IMR-90 (cell line): ENCODE measurements around the gene TIAM2. TPM values are rescaled to one million over a fixed set of nuclear protein-coding genes. Genes with fewer than 3 reads are reported as not detected.

Experiments
- ATAC-seq: fragments of 200-7000 bp; cut with Tn5 transposase; 2 replicates; pipeline ENCODE4 v1.9.1; 2020; ENCODE audit warnings: low read depth, mild to moderate bottlenecking, moderate library complexity
- BruUV-seq: library from RNA; stranded (reverse); fragments of 400-500 nt; replicated peaks from 2 replicates; lab custom pipeline; 2021; lab: Mats Ljungman, UMichigan
- CTCF ChIA-PET: fragments of 300-600 bp; formaldehyde crosslinking; extraction: SDS; loops from one replicate; lab custom pipeline; 2021; ENCODE audit warnings: antibody characterized with exemption; lab: Yijun Ruan, JAX
- POLR2A ChIA-PET: fragments of 300-600 bp; sonication (Branson Sonifier 250); formaldehyde crosslinking; loops from one replicate; lab custom pipeline; 2022; ENCODE audit warnings: antibody characterized with exemption; ENCODE audit not compliant: unreplicated experiment; lab: Charles Lee
- DNase-seq: peaks from one replicate; pipeline ENCODE4 v3.0.0; 2013
- H2AFZ ChIP-seq: replicated peaks from 2 replicates; pipeline ENCODE3; 2013; ENCODE audit warnings: low read length, mild to moderate bottlenecking; ENCODE audit not compliant: poor library complexity
- H2AK5ac ChIP-seq: 2 replicates; pipeline ENCODE4 v1.6.1; 2013; ENCODE audit warnings: low read depth, low read length, inconsistent platforms
- H2AK9ac ChIP-seq: replicated peaks from 2 replicates; pipeline ENCODE3; 2013; ENCODE audit warnings: mild to moderate bottlenecking, low read depth, low read length, moderate library complexity; ENCODE audit not compliant: poor library complexity
- H2BK120ac ChIP-seq: 2 replicates; pipeline ENCODE4 v1.6.1; 2013; ENCODE audit warnings: low read depth, low read length, inconsistent platforms
- H2BK15ac ChIP-seq: 3 replicates; pipeline ENCODE4 v1.6.1; 2013; ENCODE audit warnings: low read depth, low read length, inconsistent platforms
- H2BK20ac ChIP-seq: 2 replicates; pipeline ENCODE4 v1.6.1; 2013; ENCODE audit warnings: low read depth, mild to moderate bottlenecking, inconsistent platforms, low read length, moderate library complexity
- H2BK5ac ChIP-seq: 2 replicates; pipeline ENCODE4 v1.6.1; 2013; ENCODE audit warnings: mild to moderate bottlenecking, low read depth, low read length, inconsistent platforms; ENCODE audit not compliant: poor library complexity, severe bottlenecking
- H3K14ac ChIP-seq: replicated peaks from 2 replicates; pipeline ENCODE4 v1.6.1; 2013; ENCODE audit warnings: low read depth, low read length, inconsistent platforms
- H3K18ac ChIP-seq: 2 replicates; pipeline ENCODE4 v1.6.1; 2013; ENCODE audit warnings: low read depth, low read length, control low read depth
- H3K23ac ChIP-seq: 2 replicates; pipeline ENCODE4 v1.6.1; 2013; ENCODE audit warnings: low read depth, low read length, inconsistent platforms
- H3K27ac ChIP-seq: 2 replicates; pipeline ENCODE4 v1.5.1; 2013; ENCODE audit warnings: mild to moderate bottlenecking, control low read depth, low read length; ENCODE audit not compliant: insufficient read depth
- H3K27me3 ChIP-seq: 2 replicates; pipeline ENCODE4 v1.6.1; 2013; ENCODE audit warnings: low read length; ENCODE audit not compliant: control insufficient read depth, insufficient read depth
- H3K36me3 ChIP-seq: 2 replicates; pipeline ENCODE4 v1.6.1; 2013; ENCODE audit warnings: low read length, mixed read lengths; ENCODE audit not compliant: control insufficient read depth, insufficient read depth
- H3K4ac ChIP-seq: 2 replicates; pipeline ENCODE4 v1.6.1; 2013; ENCODE audit warnings: low read depth, low read length, inconsistent platforms
- H3K4me1 ChIP-seq: 2 replicates; pipeline ENCODE4 v1.6.1; 2013; ENCODE audit warnings: low read length, mixed read lengths; ENCODE audit not compliant: control insufficient read depth, insufficient read depth
- H3K4me2 ChIP-seq: 2 replicates; pipeline ENCODE4 v1.6.1; 2013; ENCODE audit warnings: low read depth, mild to moderate bottlenecking, control low read depth, low read length, moderate library complexity
- H3K4me3 ChIP-seq: 2 replicates; pipeline ENCODE4 v1.5.1; 2013; ENCODE audit warnings: low read depth, mild to moderate bottlenecking, control low read depth, low read length, moderate library complexity; ENCODE audit not compliant: insufficient read depth
- H3K56ac ChIP-seq: 2 replicates; pipeline ENCODE4 v1.6.1; 2013; ENCODE audit warnings: low read length, inconsistent platforms; ENCODE audit not compliant: insufficient read depth; ENCODE audit errors: extremely low read depth
- H3K79me1 ChIP-seq, 2 experiments: 2 replicates each; pipeline ENCODE4 v1.6.1; 2013; ENCODE audit warnings: low read length in 2 of 2, inconsistent platforms in 1 of 2, low read depth in 1 of 2
- H3K9ac ChIP-seq: 2 replicates; pipeline ENCODE4 v1.6.1; 2013; ENCODE audit warnings: low read depth, low read length, control low read depth
- H3K9me1 ChIP-seq: 2 replicates; pipeline ENCODE4 v1.6.1; 2013; ENCODE audit warnings: low read length, inconsistent platforms; ENCODE audit not compliant: insufficient read depth
- H3K9me3 ChIP-seq: 2 replicates; pipeline ENCODE4 v1.6.1; 2013; ENCODE audit warnings: low read length; ENCODE audit not compliant: control insufficient read depth, insufficient read depth
- H4K20me1 ChIP-seq: 2 replicates; pipeline ENCODE4 v1.6.1; 2013; ENCODE audit warnings: low read length, inconsistent platforms; ENCODE audit not compliant: insufficient read depth
- H4K5ac ChIP-seq: 2 replicates; pipeline ENCODE4 v1.6.1; 2013; ENCODE audit warnings: mild to moderate bottlenecking, low read depth, low read length, control low read depth
- H4K8ac ChIP-seq, 2 experiments: 2 replicates each; pipeline ENCODE4 v1.6.1; 2013; ENCODE audit warnings: low read depth in 2 of 2, low read length in 2 of 2, control low read depth in 1 of 2, inconsistent platforms in 1 of 2
- H4K91ac ChIP-seq: 2 replicates; pipeline ENCODE4 v1.6.1; 2013; ENCODE audit warnings: low read depth, low read length, inconsistent platforms; ENCODE audit not compliant: insufficient read depth
- BHLHE40 ChIP-seq: fragments of 150-350 bp; IDR thresholded peaks from 2 replicates; pipeline ENCODE4 v1.6.1; 2016; ENCODE audit warnings: mild to moderate bottlenecking, low read depth, low read length
- CEBPB ChIP-seq: IDR thresholded peaks from 2 replicates; pipeline ENCODE4 v1.6.1; 2012; ENCODE audit warnings: low read depth, low read length, improper control_type of control experiment
- CHD1 ChIP-seq: IDR thresholded peaks from 2 replicates; pipeline ENCODE4 v1.6.1; 2012; ENCODE audit warnings: low read depth, low read length, improper control_type of control experiment
- FOS ChIP-seq: fragments of 150-350 bp; IDR thresholded peaks from 2 replicates; pipeline ENCODE4 v1.6.1; 2016; ENCODE audit warnings: low read depth, low read length
- MAFK ChIP-seq: IDR thresholded peaks from 2 replicates; pipeline ENCODE4 v1.6.1; 2012; ENCODE audit warnings: low read depth, low read length, improper control_type of control experiment
- MAZ ChIP-seq: IDR thresholded peaks from 2 replicates; pipeline ENCODE4 v1.6.1; 2012; ENCODE audit warnings: low read depth, mild to moderate bottlenecking, low read length, improper control_type of control experiment, moderate library complexity, borderline replicate concordance
- MXI1 ChIP-seq: IDR thresholded peaks from 2 replicates; pipeline ENCODE4 v1.6.1; 2012; ENCODE audit warnings: low read depth, mild to moderate bottlenecking, low read length, moderate library complexity, borderline replicate concordance
- NFE2L2 ChIP-seq: fragments of 150-350 bp; IDR thresholded peaks from 2 replicates; pipeline ENCODE4 v1.6.1; 2016; ENCODE audit warnings: low read depth, mild to moderate bottlenecking, low read length
- POLR2A ChIP-seq: IDR thresholded peaks from 2 replicates; pipeline ENCODE4 v1.6.1; 2012; ENCODE audit warnings: mild to moderate bottlenecking, low read depth, low read length
- RAD21 ChIP-seq: IDR thresholded peaks from 2 replicates; pipeline ENCODE4 v1.6.1; 2012; ENCODE audit warnings: low read length, improper control_type of control experiment
- RCOR1 ChIP-seq: IDR thresholded peaks from 2 replicates; pipeline ENCODE4 v1.6.1; 2012; ENCODE audit warnings: mild to moderate bottlenecking, low read length, improper control_type of control experiment; ENCODE audit not compliant: insufficient replicate concordance
- RFX5 ChIP-seq: IDR thresholded peaks from 2 replicates; pipeline ENCODE4 v1.8.0; 2012; ENCODE audit warnings: low read depth, mild to moderate bottlenecking, low read length, moderate library complexity
- SMC3 ChIP-seq: fragments of 150-350 bp; IDR thresholded peaks from 2 replicates; pipeline ENCODE4 v1.6.1; 2016; ENCODE audit warnings: low read depth, mild to moderate bottlenecking, antibody characterized with exemption, low read length, moderate library complexity
- WGBS, 2 experiments: methylation state at CpG; one replicate each; pipeline versions ENCODE4 v1.1.5 to v1.1.7; 2013; ENCODE audit warnings: missing lambda C conversion rate in 2 of 2; ENCODE audit not compliant: insufficient read length in 1 of 2; ENCODE audit errors: extremely low coverage in 2 of 2; 5-methylcytosine and 5-hydroxymethylcytosine counted together
- dilution Hi-C: fragments of 300-500 bp; cut with HindIII; formaldehyde crosslinking; loops from one replicate; pipeline ENCODE4 v1.14.3; 2018; ENCODE audit warnings: low sequenced_read_pairs; ENCODE audit not compliant: unreplicated experiment
- in situ Hi-C: fragments of 300-500 bp; cut with MboI; formaldehyde crosslinking; loops from 3 replicates; pipeline ENCODE4 v1.14.3; 2019; ENCODE audit warnings: low sequenced_read_pairs, inconsistent platforms, mixed read lengths
- intact Hi-C: fragments of 100-400 bp; cut with micrococcal nuclease; formaldehyde crosslinking; loops from 2 replicates; pipeline ENCODE4 v1.10.0; 2022
- polyA plus RNA-seq, 3 experiments: library from polyadenylated mRNA; depleted of rRNA; stranded (reverse); fragments of >200 nt; gene quantifications; 2 replicates each; pipeline ENCODE4 v1.2.3, GENCODE V29; 2012; ENCODE audit warnings: low replicate concordance in 1 of 3
- total RNA-seq: library from RNA; depleted of rRNA; stranded (reverse); fragments of >200 nt; gene quantifications from 2 replicates; pipeline ENCODE4 v1.2.3, GENCODE V29; 2012
- TF ChIP-seq, protein P1 (sequence below): conservative IDR thresholded peaks from 2 replicates; pipeline ENCODE4 v1.5.1; 2012; ENCODE audit warnings: mild to moderate bottlenecking, low read depth, low read length, improper control_type of control experiment
- TF ChIP-seq, protein P2 (sequence below): fragments of 150-350 bp; IDR thresholded peaks from 2 replicates; pipeline ENCODE4 v1.6.1; 2017; ENCODE audit warnings: mild to moderate bottlenecking, antibody characterized with exemption, low read length, low read depth
- TF ChIP-seq, protein P3 (sequence below): fragments of 150-350 bp; IDR thresholded peaks from 2 replicates; pipeline ENCODE4 v1.6.1; 2016; ENCODE audit warnings: low read depth, mild to moderate bottlenecking, low read length, moderate library complexity, borderline replicate concordance

TIAM2 gene
- total and polyA plus RNA-seq, 2 of the 4 experiments (the other 2 are of a cell fraction), result 3.1 to 4.7 TPM

DNA sequence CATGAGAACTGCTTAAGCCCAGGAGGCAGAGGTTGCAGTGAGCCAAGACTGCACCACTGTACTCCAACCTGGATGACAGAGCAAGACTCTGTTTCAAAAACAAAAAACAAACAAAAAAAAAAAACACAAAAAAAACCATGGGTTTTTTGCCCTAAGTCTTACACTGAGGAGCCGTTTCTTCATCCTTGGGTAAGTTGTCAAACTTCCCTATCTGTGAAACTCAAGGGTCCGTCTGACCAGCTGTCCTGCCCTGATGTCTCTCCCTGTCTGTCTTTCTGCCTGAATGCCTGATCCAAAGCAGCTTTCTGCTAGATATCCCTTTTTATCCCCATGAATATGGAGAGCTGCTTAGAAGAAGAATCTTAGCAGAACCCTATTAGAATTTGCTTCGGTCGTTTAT, 227.4 kb downstream of the TIAM2 start:
- peaks cover 9% of the 10 kb centered on the region for H3K4me1 ChIP-seq
- CTCF ChIA-PET, result no interaction called here
- H3K4me3 ChIP-seq, result no peak overlapping the region
- H3K4me2 ChIP-seq, result no peak overlapping the region
- POLR2A ChIA-PET, result no interaction called here
- H3K9ac ChIP-seq, result no peak overlapping the region
- no CpG with 5 or more reads among the region's 4 CpGs for WGBS, 2 experiments
- intact Hi-C loops, result no loop called here
- no peaks in the 10 kb centered on the region for H3K27me3 ChIP-seq
- no peak overlapping the region for H4K91ac ChIP-seq
- H2AFZ ChIP-seq, result no peak overlapping the region
- no peak overlapping the region for H2BK15ac ChIP-seq
- H3K9me1 ChIP-seq, result peaks cover 5% of the 10 kb centered on the region; the same call in 1 of the 2 replicates
- no peak overlapping the region for H3K14ac ChIP-seq
- no peak overlapping the region for H2BK5ac ChIP-seq
- in situ Hi-C loops, result no loop called here
- H3K56ac ChIP-seq, result no peak overlapping the region
- no peak overlapping the region for H2BK120ac ChIP-seq
- H4K20me1 ChIP-seq, result no peaks in the 10 kb centered on the region
- ATAC-seq, result no peak
- H3K27ac ChIP-seq, result no peak overlapping the region
- no peak overlapping the region for H4K5ac ChIP-seq
- H2AK5ac ChIP-seq, result no peak overlapping the region
- TF ChIP-seq, protein P1, sequence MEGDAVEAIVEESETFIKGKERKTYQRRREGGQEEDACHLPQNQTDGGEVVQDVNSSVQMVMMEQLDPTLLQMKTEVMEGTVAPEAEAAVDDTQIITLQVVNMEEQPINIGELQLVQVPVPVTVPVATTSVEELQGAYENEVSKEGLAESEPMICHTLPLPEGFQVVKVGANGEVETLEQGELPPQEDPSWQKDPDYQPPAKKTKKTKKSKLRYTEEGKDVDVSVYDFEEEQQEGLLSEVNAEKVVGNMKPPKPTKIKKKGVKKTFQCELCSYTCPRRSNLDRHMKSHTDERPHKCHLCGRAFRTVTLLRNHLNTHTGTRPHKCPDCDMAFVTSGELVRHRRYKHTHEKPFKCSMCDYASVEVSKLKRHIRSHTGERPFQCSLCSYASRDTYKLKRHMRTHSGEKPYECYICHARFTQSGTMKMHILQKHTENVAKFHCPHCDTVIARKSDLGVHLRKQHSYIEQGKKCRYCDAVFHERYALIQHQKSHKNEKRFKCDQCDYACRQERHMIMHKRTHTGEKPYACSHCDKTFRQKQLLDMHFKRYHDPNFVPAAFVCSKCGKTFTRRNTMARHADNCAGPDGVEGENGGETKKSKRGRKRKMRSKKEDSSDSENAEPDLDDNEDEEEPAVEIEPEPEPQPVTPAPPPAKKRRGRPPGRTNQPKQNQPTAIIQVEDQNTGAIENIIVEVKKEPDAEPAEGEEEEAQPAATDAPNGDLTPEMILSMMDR, result no peak
- TF ChIP-seq MXI1, result no peak
- TF ChIP-seq MAFK, result no peak
- TF ChIP-seq CHD1, result no peak
- no peak for TF ChIP-seq CEBPB
- no peak for TF ChIP-seq RFX5
- no peak for TF ChIP-seq POLR2A
- TF ChIP-seq BHLHE40, result no peak
- TF ChIP-seq, protein P2, sequence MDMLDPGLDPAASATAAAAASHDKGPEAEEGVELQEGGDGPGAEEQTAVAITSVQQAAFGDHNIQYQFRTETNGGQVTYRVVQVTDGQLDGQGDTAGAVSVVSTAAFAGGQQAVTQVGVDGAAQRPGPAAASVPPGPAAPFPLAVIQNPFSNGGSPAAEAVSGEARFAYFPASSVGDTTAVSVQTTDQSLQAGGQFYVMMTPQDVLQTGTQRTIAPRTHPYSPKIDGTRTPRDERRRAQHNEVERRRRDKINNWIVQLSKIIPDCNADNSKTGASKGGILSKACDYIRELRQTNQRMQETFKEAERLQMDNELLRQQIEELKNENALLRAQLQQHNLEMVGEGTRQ, result no peak
- TF ChIP-seq MAZ, result no peak
- TF ChIP-seq SMC3, result no peak
- TF ChIP-seq RAD21, result no peak
- no peak for TF ChIP-seq NFE2L2
- no peak for TF ChIP-seq RCOR1
- TF ChIP-seq, protein P3, sequence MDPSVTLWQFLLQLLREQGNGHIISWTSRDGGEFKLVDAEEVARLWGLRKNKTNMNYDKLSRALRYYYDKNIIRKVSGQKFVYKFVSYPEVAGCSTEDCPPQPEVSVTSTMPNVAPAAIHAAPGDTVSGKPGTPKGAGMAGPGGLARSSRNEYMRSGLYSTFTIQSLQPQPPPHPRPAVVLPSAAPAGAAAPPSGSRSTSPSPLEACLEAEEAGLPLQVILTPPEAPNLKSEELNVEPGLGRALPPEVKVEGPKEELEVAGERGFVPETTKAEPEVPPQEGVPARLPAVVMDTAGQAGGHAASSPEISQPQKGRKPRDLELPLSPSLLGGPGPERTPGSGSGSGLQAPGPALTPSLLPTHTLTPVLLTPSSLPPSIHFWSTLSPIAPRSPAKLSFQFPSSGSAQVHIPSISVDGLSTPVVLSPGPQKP, result no peak
- TF ChIP-seq FOS, result no peak
- H2AK9ac ChIP-seq, result no peak overlapping the region
- peaks cover 2% of the 10 kb centered on the region; the same call in 1 of the 2 replicates for H3K9me3 ChIP-seq
- DNase-seq, result no peak
- no TSS peak for BruUV-seq
- no peaks in the 10 kb centered on the region for H3K36me3 ChIP-seq
- no peak overlapping the region for H3K23ac ChIP-seq
- no peak overlapping the region for H4K8ac ChIP-seq
- no peak overlapping the region for H2BK20ac ChIP-seq
- dilution Hi-C loops, result no loop called here
- H3K18ac ChIP-seq, result no peak overlapping the region
- no peaks in the 10 kb centered on the region for H3K79me1 ChIP-seq
- no peak overlapping the region for H3K4ac ChIP-seq
